ENCODE measurements around the gene KRTAP10-1. TPM values are rescaled to one million over a fixed set of nuclear protein-coding genes. Genes with fewer than 3 reads are reported as not detected.
A peak's percentile ranks its signal among the peaks of the same experiment; 100 is the strongest.

KRTAP10-1 gene
- total RNA-seq, 1 donor from 2014 or later = not detected

- no peaks in the 10 kb centered on the region for H4K20me1 ChIP-seq (ENCODE audit: low read depth)
- no peak overlapping the region for H3K4me3 ChIP-seq
- no peak for TF ChIP-seq EZH2 (IDR thresholded peaks at IDR 0.05)
- no peak for TF ChIP-seq EZH2phosphoT487 (IDR thresholded peaks at IDR 0.05)
- no peak for TF ChIP-seq CTCF (IDR thresholded peaks at IDR 0.05)
- H2AFZ ChIP-seq (replicated peaks) = peak overlapping the region; percentile 58
- peaks cover 31% of the 10 kb centered on the region for H3K4me1 Mint-ChIP-seq
- no peaks in the 10 kb centered on the region for H3K36me3 ChIP-seq
- no peak for DNase-seq (ENCODE audit: low spot score)
- H3K79me2 ChIP-seq (ENCODE audit: low read depth) = no peaks in the 10 kb centered on the region
- no peaks in the 10 kb centered on the region for H3K27me3 ChIP-seq
- H3K36me3 Mint-ChIP-seq = peaks cover 8% of the 10 kb centered on the region
- H3K4me2 ChIP-seq = no peak overlapping the region
- no peak overlapping the region for H3K4me3 Mint-ChIP-seq
- no peak overlapping the region for H3K27ac Mint-ChIP-seq
- H3K9ac ChIP-seq = no peak overlapping the region
- H3K27me3 Mint-ChIP-seq (ENCODE audit: insufficient read depth, low read depth) = peaks cover 9% of the 10 kb centered on the region
- peaks cover 26% of the 10 kb centered on the region for H3K4me1 ChIP-seq
- H3K27ac ChIP-seq = no peak overlapping the region
- peaks cover 11% of the 10 kb centered on the region for H3F3A ChIP-seq (ENCODE audit: low read depth)
- no peaks in the 10 kb centered on the region for H3K9me3 ChIP-seq (ENCODE audit: low read depth)
- H3K9me3 Mint-ChIP-seq = peaks cover 19% of the 10 kb centered on the region
These were observed 44.1 kb downstream of the KRTAP10-1 start for GRCh38 chr21:44495611-44496563.

- Mint-ChIP-seq H3K36me3 (peaks cover 8% of the 10 kb centered on the region), H3K4me1 (peaks cover 31% of the 10 kb centered on the region), H3K27ac (no peak overlapping the region), H3K9me3 (peaks cover 23% of the 10 kb centered on the region), H3K4me3 (no peak overlapping the region), H3K27me3 (ENCODE audit: insufficient read depth, low read depth) (peaks cover 9% of the 10 kb centered on the region)
- H3F3A ChIP-seq (ENCODE audit: low read depth) = peaks cover 11% of the 10 kb centered on the region
- TF ChIP-seq EZH2 (IDR thresholded peaks at IDR 0.05) = no peak
- TF ChIP-seq CTCF (IDR thresholded peaks at IDR 0.05) = no peak
- no peak for TF ChIP-seq EZH2phosphoT487 (IDR thresholded peaks at IDR 0.05)
- H3K4me3 ChIP-seq = no peak overlapping the region
- no peaks in the 10 kb centered on the region for H3K27me3 ChIP-seq
- H3K9me3 ChIP-seq (ENCODE audit: low read depth) = no peaks in the 10 kb centered on the region
- no peak overlapping the region for H3K27ac ChIP-seq
- H3K9ac ChIP-seq = no peak overlapping the region
- H3K4me2 ChIP-seq = no peak overlapping the region
- H3K79me2 ChIP-seq (ENCODE audit: low read depth) = no peaks in the 10 kb centered on the region
- no peaks in the 10 kb centered on the region for H3K36me3 ChIP-seq
- no peaks in the 10 kb centered on the region for H4K20me1 ChIP-seq (ENCODE audit: low read depth)
- no peak for DNase-seq (ENCODE audit: low spot score)
- H2AFZ ChIP-seq (replicated peaks) = no peak overlapping the region
- peaks cover 26% of the 10 kb centered on the region for H3K4me1 ChIP-seq
These were observed 45.0 kb downstream of the KRTAP10-1 start for GRCh38 chr21:44494956-44495355.

- Histone ChIP-seq H3K9ac (no peak overlapping the region), H3K9me3 (ENCODE audit: low read depth) (no peaks in the 10 kb centered on the region), H3K27me3 (no peaks in the 10 kb centered on the region), H3K79me2 (ENCODE audit: low read depth) (no peaks in the 10 kb centered on the region), H3K36me3 (no peaks in the 10 kb centered on the region), H3K4me1 (peaks cover 26% of the 10 kb centered on the region), H3K4me2 (no peak overlapping the region), H3F3A (ENCODE audit: low read depth) (peaks cover 11% of the 10 kb centered on the region), H3K27ac (no peak overlapping the region), H4K20me1 (ENCODE audit: low read depth) (no peaks in the 10 kb centered on the region), H2AFZ (replicated peaks) (no peak overlapping the region), H3K4me3 (no peak overlapping the region)
- TF ChIP-seq EZH2phosphoT487 (IDR thresholded peaks at IDR 0.05) (no peak), EZH2 (IDR thresholded peaks at IDR 0.05) (no peak), CTCF (IDR thresholded peaks at IDR 0.05) (no peak)
- peaks cover 31% of the 10 kb centered on the region for H3K4me1 Mint-ChIP-seq
- H3K4me3 Mint-ChIP-seq = no peak overlapping the region
- DNase-seq (ENCODE audit: low spot score) = no peak
- H3K27me3 Mint-ChIP-seq (ENCODE audit: insufficient read depth, low read depth) = peaks cover 9% of the 10 kb centered on the region
- H3K36me3 Mint-ChIP-seq = peaks cover 8% of the 10 kb centered on the region
- peaks cover 24% of the 10 kb centered on the region for H3K9me3 Mint-ChIP-seq
- no peak overlapping the region for H3K27ac Mint-ChIP-seq
These were observed 45.6 kb downstream of the KRTAP10-1 start for GRCh38 chr21:44494418-44494817.

Measured in neural progenitor cell (in vitro differentiated cells).